ENCODE results near the gene ABCB7.
"Not testable (repeated sequence)": the region's sequence is repeated elsewhere in the genome, so short reads cannot be mapped to it uniquely, and the experiment has no call there.

The ABCB7 gene

DNA sequence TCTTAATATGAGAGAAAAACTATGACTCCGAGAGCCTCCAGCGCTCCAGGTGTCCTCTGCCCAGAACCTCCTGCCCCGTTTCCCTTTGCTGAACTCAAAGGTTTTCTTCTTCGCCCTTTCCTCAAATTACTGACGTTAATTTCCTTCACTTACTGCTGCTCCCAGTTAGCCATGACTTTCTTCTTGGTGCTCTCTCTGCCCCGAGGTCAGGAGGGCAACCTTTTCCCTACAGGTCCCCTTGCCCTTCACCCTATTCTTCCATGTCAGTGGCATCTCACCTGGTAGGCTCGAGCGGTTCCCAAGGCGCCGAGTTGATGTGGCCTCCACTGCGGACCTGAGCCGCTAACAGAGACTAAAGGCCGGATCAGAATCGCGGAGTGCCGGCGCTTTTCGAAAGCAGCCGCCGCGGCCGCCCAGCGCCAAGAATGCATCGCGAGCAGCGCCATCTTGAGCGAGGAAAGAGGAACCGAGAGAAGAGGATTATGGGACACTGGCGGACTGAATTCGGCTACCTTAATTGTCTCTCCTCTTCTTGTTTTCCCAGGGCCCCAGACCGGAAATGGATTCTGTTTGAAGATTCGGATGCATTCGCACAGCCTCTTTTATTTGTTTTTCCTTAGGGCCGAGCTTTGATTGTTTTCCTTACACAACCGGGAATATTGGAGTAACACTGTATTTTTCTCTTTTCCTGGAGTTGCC, at the start of gene ABCB7:
Gene ABCB7, minus strand, starts transcription at position 457 of the 699 bp plus-strand sequence. Its CDS starts 11 bp downstream, at position 446.
- DNase-seq, result peak; percentile 10 to 30

DNA sequence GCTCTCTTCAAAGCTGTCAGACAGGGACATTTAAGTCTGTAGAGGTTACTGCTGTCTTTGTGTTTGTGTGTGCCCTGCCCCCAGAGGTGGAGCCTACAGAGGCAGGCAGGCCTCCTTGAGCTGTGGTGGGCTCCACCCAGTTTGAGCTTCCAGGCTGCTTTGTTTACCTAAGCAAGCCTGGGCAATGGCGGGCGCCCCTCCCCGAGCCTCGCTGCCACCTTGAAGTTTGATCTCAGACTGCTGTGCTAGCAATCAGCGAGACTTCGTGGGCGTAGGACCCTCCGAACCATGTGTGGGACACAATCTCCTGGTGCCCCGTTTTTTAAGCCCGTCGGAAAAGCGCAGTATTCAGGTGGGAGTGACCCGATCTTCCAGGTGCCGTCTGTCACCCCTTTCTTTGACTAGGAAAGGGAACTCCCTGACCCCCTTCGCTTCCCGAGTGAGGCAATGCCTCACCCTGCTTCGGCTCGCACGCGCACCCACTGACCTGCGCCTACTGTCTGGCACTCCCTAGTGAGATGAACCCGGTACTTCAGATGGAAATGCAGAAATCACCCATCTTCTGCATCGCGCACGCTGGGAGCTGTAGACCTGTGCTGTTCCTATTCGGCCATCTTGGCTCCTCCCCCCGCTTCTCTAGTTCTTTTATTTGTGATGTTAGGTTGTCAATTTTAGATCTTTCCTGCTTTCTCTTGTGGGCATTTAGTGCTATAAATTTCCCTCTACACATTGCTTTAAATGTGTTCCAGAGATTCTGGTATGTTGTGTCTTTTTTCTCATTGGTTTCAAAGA, 32.5 kb upstream of the ABCB7 start:
- DNase-seq, result not testable (repeated sequence)

DNA sequence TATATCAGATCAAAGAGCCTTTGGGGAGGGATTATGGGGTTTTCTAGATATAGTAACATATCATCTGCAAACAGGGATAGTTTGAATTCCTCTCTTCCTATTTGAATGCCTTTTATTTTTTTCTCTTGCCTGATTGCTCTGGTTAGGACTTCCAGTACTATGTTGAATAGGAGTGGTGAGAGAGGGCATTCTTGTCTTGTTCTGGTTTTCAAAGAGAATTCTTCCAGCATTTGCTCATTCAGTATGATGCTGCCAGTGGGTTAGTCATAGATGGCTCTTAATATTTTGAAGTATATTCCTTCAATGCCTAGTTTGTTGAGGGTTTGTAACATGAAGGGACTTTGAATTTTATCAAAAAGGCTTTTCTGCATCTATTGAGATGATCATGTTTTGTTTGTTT, 25.6 kb upstream of the ABCB7 start:
- DNase-seq, result no peak

DNA sequence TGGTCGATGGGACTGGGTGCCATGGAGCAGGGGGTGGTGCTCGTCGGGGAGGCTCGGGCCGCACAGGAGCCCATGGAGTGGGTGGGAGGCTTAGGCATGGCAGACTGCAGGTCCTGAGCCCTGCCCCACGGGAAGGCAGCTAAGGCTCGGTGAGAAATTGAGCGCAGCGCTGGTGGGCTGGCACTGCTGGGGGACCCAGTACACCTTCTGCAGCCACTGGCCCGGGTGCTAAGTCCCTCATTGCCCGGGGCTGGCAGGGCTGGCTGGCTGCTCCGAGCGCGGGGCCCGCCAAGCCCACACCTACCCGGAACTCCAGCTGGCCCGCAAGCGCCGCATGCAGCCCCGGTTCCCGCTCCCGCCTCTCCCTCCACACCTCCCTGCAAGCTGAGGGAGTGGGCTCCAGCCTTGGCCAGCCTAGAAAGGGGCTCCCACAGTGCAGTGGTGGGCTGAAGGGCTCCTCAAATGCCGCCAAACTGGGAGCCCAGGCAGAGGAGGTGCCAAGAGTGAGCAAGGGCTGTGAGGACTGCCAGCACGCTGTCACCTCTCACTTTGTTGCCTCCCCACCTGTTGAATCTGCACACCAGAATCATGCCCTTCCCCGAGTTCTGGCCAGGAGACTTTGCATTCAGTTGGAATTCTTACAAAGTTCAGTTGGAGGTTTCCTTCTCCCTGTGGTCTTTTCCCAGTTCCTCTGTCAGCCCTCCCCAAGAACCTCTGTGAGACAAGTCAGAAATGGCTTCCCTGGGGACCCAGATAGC, 23.6 kb upstream of the ABCB7 start:
- DNase-seq, result not testable (repeated sequence)

DNA sequence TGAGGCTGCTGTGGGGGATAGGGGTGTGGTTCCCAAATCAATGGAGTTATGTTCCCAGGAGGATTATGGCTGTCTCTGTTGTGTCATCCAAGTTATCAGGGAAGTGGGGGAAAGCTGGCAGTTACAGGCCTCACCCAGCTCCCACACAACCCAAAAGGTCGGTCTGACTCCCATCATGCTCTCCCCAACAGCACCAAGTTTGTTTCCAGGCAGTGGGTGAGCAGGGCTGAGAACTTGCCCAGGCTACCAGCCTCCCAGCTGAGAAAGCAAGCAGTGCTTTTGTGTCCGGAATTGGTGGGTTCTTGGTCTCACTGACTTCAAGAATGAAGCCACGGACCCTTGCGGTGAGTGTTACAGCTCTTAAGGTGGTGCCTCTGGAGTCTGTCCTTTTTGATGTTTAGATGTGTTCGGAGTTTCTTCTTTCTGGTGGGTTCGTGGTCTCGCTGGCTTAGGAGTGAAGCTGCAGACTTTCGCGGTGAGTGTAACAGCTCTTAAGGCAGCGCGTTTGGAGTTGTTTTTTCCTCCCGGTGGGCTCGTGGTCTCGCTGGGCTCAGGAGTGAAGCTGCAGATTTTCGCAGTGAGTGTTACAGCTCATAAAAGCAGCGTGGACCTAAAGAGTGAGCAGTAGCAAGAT, 16.3 kb upstream of the ABCB7 start:
- DNase-seq, result not testable (repeated sequence)

DNA sequence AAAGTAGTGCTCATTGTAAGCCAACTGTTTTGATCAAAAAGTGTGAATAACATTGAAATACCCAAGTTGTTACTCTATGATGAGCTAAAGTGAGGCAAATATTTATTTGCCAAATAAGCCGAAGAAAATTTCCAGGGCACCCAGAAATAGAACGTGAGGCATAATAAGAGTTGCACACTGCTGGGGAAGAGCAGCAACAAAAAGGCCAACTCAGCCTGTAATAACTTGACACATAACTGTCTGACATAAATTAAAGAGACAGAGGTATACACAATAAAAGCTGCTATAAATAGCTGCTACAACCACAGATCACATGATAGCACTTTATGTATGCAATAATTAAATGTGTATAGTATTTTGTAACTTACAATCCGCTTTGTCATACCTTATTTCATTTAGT, 2.0 kb upstream of the ABCB7 start:
- no peak for DNase-seq

DNA sequence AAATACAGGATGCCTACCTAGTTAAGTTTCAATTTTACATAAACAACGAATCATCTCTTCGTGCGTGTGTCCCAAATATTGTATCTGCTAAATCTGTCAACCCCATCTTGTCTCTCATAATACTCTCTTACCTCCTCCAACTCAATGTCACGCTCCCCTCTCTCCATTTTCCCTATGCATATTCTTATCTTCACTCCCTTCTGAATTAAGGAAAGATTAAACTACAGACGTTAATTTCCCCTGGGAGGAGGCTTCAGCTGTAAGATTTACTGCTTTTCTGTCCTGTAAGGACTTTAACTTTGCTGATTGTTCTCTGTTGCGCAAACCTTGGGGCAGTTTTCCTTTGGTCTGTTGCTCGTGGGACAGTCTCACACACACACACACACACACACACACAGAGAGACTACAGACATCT, 455 bp upstream of the ABCB7 start:
- DNase-seq, result peak in 1 of 2 experiments; percentile 0

DNA sequence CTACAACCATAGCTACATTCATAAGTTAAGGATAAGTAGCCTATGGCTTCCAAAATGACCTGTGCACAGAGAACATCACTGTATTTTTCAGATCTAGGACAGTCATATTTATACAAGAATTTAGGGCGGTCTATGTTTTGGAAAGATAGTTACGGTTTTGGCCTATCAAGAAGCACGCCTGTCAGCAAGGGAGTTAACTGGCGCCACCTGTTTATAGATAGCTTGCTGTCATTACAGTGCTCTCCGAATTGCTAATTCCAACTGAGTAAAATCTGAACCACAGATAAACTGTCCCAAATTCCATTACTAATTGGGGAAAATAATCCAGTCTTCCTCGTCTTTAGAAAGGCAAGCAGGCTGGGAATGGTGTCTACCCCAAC, 646 bp downstream of the ABCB7 start:
- no peak for DNase-seq

DNA sequence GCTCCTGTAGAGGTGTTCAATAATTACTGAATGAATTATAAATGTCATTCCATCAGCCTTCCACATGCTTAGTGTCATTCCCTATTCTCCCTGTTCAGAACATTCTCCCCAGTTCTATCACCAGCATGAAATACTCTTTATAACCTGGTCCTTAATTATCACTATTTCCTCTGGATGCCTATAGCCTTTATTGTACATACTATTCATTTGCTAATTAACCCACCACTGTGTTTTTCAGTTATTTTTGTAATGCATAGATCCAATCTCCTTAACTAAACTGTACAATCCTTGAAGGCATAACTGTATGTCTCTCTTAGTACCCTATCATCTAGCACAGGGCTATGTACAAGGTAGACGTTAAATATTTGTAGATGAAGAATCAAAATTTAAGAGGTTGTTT, 1.2 kb downstream of the ABCB7 start:
- DNase-seq, result no peak

DNA sequence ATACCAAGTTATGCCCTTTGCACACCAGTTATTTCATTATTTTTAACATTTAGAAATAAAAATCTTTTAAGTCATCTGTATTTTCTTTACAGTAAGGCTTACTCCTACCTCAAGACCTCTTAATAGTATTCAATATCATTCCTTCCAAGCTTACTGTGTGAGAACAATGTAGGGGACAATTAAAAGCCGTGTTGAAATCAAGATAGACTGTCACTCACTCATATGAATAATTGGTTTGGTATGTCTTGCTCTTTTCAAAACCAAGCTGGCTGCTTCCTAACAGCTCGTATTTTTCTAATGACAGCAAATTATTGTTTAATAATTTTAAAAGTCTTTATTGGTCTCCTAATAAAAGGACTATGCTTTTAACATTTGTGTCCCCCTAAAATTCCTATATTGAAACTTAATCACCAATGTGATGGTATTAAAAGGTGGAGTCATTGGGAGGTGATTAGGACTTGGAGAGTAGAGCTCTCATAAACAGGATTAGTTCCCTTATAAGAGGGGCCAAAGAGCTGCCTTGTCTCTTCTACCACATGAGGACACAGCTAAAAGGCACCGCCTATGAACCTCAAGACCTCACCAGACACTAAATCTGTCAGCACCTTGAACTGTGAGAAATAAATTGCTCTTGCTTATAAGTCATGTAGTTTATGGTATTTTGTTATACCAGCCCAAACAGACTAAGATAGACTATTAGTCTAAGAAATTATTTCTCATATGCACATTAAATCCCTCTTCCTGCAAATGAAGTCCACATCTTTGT, 4.1 kb downstream of the ABCB7 start:
- no peak for DNase-seq

DNA sequence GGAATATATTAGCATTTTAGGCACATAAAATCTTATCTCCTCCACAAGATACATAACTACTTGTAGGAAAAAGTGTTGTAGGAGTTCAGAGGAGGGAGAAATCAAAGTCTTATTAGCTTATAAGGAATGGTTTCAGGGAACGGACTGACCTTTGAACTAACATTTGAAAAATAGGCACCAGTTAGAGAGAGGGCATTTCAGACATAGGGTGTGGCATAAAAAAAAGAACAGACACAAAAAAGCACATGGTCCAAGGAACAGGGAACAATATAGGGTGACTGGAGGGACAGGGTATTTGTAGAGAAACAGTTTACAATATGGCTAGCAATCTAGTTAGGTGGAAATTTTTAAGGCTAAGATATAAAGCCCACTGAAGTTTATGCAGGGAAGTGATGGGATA, 6.4 kb downstream of the ABCB7 start:
- DNase-seq, result no peak

DNA sequence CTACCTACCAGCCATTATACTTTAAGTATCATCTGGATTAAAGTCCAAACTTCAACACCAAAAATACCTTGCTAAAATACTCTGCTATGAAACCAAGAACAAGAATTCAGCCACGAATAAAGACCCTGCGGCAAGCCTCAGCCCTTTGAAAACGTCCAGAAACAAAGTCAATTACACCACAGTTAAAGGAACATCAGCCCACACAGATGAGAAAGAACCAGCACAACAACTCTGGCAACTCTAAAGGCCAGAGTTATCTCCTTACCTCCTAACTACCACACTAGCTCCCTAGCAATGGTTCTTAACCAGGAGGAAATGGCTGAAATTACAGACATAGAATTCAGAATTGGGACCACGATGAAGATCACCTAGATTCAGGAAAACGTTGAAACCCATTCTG, 23.4 kb downstream of the ABCB7 start:
- DNase-seq, result no peak

DNA sequence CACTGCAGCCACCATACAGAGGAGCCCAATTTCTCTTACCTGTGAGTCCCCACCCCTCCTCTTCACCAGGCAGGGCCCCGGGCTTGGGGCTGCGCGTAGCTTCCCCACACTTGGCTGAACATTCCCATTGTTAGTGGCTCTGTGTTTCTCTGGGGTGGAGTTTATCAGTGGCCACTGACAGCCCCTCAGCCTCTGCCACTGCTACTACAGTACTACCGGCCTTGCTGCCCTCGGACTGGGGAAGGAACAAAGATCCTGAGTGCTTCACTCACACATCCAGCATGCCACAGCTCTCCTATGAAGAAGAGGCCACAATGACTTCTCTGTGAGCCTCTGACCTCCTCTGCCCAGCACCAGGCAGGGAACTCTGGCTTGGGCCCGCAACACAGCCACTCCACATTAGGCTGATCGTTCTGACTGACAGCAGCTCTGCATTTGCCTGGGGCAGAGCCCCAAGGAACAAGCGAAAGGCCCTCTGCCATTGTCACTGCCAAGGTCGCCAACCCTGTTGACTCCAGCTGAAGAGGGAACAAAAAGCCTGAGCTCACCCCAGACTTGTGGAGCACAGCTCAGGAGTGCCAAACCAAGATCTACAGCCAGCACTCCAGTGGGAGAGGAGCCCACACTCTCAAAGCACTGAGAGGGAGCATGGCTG, 24.0 kb downstream of the ABCB7 start:
- no peak for DNase-seq

DNA sequence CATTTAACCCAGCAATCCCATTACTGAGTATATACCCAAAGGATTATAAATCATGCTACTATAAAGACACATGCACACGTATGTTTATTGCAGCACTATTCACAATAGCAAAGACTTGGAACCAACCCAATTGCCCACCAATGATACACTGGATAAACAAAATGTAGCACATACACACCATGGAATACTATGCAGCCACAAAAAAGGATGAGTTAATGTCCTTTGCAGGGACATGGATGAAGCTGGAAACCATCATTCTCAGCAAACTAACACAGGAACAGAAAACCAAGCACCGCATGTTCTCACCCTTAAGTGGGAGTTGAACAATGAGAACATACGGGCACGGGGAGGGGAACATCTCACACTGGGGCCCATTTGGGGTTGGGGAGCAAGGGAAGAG, 27.0 kb downstream of the ABCB7 start:
- not testable (repeated sequence) for DNase-seq

DNA sequence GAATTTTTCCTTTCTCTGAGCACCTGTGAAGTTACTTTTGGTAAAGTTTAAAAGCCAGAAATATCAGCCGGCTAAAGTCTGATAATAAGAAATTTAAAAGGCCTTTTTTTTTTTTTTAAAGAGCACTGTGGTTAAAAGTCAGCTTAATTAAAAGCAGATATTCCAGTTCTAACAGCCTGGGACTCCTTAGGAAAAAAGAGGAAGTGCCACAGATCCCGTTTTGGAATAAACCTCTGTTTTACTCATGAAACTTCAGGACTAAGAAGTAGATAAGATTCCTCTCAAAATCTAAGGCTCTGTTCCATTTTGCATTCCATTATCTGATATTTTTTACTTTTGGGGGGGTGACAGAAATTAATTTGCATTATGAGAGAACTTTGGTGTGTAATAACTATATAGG, 37.8 kb downstream of the ABCB7 start:
- no peak for DNase-seq

DNA sequence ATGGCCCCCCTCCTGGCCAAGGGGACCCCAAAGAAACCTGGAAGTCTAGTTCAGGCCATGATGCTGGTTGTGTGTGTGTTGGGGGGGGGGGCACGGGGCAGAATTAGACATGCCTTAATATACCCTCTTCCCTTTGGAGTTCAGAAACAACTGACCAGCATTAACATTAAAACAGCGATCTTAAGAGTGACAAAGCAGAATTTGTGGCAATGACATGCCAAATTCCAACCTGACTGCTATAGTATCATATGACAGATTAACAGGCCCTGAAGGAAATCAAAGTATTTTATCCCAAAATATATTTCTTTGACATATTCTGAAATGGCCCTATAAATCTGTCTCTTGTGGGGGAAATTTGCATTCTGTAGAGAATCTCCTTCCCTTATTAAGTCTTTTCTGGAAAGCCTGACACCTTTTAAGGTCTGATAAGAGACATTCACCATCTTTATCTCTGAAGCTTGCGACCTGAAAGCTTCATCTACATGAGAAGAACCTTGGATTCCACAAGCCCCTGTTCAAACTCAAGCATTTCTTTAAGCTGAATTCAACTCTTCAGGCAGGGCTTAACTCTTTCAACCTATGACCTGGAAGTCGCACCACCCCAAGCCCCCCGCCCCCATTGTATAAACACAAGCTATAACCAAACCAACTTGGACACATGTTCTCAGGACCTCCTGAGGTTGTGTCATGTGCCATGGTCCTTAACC, 40.2 kb downstream of the ABCB7 start:
- no peak for DNase-seq

DNA sequence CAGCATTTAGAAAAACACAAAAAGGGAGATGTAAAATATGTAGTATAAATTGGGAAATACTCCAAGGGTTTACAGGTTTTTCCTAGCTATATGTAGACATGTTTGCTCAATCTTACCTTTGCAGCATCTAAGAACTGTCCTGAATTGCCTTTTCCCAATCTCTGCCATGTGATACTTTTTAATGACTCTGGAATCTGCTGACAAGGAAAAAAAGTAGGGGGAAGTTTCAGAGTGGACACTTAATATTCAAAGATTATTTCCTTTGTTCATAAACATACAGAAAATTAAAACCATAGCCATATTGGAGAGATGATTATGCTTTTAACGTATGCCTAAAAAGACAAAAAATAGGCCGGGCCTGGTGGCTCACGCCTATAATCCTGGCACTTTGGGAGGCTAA, 41.4 kb downstream of the ABCB7 start:
- no peak for DNase-seq

DNA sequence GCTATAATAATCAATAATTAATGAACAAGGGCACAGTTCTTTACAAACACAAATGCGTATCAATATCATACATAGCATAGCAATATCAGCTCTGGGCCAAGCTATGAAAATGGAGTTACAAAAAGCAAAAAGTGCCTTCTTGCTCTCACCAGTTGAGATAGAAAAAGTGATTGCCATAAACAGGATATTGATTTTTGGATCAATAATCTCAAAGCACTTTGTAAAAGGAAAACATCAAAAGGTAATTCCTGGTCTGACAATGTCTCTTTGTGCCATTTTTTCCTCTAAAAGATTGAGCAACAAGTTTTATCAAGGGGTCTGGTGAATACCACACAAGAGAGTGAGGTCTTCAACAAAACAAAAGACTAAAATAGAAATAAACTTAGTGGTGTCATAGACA, 42.4 kb downstream of the ABCB7 start:
- no peak for DNase-seq

DNA sequence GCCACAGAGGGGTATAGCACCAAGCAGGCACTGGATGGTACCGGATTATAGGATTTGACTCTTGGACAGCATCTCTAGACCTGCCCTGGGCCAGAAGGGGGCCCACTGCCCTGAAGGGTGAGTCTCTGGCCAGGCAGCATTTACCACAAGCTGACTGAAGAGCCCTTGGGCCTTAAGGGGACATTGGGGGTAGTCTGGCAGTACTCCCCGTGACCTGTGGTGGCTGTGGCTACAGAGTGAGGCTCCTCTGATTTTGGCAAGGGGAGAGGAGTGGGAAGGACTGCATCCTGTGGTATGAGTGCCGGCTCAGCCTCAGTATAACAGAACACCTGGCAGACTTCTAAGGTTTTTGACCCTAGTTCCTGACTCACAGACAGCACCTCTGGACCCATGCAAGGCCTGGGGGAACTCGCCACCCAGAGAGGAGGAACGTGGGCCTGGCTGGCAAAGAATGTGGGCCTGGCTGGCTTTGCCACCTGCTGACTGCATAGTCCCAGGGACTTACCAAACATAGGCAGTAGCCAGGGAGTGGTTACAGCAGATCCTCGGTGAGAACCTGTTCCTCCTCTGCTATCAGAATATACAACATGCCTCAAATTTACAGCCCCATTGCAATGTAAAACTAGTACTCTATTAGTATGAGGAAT, 48.1 kb downstream of the ABCB7 start:
- DNase-seq, result no peak

DNA sequence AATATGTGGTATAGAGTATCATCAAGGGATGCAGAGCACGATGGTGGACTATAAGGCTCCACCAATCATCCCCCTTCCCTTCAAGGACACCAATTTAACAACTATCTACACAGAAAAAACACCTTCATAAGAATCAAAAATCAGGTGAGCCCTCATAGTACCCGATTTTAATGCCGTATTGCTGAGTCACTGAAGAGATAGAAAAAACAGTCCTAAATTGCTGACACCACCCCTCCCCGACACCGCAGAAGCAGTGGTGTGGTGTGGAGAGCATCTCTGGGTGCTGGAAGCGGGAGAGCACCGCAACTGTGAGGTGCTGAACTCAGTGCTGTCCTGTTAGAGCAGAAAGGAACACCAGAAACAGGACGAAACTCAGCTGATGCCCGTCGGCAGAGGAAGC, 49.3 kb downstream of the ABCB7 start:
- no peak for DNase-seq

DNA sequence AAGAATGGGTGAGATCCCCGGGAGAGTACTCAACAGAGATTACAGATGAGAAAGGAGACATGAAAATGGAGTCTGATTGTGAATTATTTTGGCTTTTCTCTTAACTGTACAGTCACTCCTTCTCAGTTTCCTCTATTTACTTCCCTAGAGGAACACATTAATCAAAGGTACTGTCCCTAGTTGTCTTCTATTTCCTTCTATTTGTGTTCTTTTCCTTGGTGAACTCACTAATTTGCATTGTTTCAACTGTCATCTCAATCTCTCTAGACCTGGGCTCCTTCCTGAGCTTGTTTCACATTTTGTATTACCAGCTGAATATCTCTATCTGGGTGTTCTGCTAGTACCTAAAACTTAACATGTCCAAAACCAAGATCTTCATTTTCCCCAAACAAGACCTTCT, 59.8 kb downstream of the ABCB7 start:
- DNase-seq, result no peak

Measured in NCI-H1930 (cell line).